GM19395 (cell line): ENCODE data around the gene PRKAR1A.
A peak's percentile ranks its signal among the peaks of the same experiment; 100 is the strongest.
"Not testable (repeated sequence)": the region's sequence is repeated elsewhere in the genome, so short reads cannot be mapped to it uniquely, and the experiment has no call there.

ENCODE experiments used
- ATAC-seq: cut with Tn5 transposase; IDR thresholded peaks from one replicate; pipeline ENCODE4 v1.9.1; 2021; ENCODE audit warnings: mild to moderate bottlenecking, moderate library complexity; ENCODE audit not compliant: unreplicated experiment

PRKAR1A gene

GRCh38 chr17:68509141-68510057 lies 2.8 kb upstream of the PRKAR1A start:
- no peak for ATAC-seq

DNA sequence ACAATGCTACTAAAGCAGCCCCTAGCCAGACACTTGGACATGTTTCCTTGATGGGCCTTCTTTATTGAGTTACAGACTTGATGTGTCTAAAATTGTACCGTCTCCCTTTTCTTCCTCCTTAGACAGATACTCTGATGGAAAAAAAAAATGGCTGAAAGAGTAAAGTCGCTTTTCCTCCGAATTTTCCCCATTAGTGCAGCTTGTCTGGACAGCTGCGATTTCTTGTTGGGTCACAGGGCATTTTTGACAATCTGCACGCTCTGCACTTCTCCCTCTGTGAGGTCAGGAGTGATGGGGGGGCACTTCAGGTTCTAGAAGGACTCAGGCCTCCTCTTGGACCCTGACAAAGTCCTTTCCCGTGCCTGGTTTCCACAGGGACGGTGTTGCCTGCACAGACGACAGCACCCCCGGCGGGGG lies 968 bp upstream of the PRKAR1A start:
- ATAC-seq, result no peak

DNA sequence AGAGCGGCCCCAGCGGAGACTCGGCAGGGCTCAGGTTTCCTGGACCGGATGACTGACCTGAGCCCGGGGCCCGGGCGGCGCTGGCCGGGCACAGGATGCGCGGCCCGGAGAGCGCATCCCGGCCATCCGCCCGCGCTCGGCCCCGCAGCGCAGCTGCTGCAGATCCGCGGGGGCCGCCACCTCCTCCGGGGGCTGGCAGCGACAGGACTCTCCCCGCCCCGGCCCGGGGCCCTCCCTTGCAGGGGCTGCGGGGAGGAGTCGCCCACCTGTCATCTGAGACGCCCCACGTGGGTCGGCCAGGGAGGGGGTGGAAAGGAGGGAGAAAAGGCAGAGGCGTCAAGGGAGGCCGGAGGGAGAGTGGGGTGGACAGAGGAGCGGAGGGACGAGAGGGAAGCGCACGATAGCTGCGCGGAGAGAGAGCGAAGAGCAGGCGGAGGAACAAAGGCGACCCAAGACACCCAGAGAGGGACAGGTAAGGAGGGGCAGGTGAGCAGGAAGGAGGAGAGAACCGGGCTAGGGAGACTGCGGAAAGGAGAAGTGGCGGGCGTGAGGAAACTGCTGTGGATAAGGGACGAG lies 471 bp upstream of the PRKAR1A start:
- peak; percentile 51 for ATAC-seq

- no peak for ATAC-seq
Observed at GRCh38 chr17:68512960-68513474, 787 bp downstream of the PRKAR1A start.

GRCh38 chr17:68513932-68514331 lies 1.7 kb downstream of the PRKAR1A start:
- ATAC-seq, result no peak

DNA sequence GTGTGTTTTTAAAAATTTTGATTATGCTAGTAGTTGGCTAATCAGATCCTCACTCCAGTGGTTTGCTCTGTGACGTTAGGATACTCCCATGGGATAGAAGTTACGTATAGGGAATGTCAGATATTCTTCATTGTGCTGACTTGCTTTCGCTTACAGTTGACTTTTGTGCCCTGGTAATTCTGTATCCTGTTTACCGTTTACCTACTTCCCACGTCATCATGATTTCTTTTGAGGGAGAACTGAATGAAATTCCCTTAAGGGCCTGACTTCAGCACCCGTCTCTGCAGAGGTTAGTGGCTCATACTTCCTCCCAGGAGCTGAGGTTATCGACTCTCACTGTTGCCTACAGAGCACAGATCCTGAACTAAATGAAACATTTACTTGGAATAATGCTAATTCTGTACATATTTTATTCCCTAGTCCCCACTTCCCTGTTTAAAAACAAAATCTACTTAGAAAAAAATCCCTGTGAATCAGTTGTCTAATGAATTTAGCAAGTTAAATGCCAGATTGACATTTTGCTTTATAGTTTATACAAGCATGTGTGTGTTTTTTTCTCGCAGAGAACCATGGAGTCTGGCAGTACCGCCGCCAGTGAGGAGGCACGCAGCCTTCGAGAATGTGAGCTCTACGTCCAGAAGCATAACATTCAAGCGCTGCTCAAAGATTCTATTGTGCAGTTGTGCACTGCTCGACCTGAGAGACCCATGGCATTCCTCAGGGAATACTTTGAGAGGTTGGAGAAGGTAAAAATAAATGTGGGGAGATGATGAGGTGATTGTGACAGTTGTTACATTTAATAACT lies 2.8 kb downstream of the PRKAR1A start:
- ATAC-seq, result no peak

DNA sequence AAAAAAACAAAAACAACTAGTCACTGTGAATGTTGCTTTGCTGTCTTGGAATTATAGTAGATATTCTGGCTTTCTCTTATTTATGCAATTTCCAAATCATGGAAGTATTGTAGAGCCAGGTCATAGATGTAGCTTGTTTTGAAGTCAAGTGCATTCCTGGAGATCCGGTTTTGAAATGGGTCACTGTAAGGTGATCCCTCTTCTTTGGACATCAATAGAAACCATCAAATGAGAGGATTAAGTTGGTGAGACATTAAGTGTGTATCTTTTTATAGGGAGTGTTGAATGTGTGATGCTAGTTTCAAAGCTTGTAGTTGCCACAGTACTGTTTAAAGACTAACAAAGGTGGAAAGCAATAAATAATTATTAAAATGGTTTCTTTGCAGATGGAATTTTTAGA lies 4.5 kb downstream of the PRKAR1A start:
- no peak for ATAC-seq

DNA sequence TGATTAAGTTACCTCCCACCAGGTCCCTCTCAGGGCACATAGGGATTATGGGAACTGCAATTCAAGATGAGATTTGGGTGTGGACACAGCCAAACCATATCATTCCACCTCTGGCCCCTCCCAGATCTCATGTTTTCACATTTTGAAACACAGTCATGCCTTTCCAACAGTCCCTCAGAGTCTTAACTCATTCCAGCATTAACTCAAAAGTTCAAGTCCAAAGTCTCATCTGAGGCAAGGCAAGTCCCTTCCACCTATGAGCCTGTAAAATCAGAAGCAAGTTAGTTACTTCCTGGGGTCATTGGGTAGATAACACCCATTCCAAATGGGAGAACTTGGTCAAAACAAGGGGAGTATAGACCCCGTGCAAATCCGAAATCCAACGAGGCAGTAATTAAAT lies 5.4 kb downstream of the PRKAR1A start:
- not testable (repeated sequence) for ATAC-seq

- no peak for ATAC-seq
Observed at GRCh38 chr17:68518063-68518815, 6.0 kb downstream of the PRKAR1A start.

DNA sequence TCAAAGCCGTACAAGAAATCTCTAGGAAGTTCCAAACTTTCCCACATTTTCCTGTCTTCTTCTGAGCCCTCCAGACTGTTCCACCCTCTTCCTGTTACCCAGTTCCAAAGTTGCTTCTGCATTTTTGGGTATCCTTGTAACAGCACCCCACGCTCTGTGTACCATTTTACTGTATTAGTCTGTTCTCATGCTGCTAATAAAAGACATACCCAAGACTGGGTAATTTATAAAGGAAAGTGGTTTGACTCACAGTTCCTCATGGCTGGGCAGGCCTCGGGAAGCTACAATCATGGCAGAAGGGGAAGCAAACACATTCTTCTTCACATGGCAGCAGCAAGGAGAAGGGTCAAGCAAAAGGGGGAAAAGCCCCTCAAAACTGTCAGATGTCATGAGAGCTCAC lies 6.8 kb downstream of the PRKAR1A start:
- not testable (repeated sequence) for ATAC-seq

- ATAC-seq, result no peak
Observed at GRCh38 chr17:68519911-68520310, 7.7 kb downstream of the PRKAR1A start.

DNA sequence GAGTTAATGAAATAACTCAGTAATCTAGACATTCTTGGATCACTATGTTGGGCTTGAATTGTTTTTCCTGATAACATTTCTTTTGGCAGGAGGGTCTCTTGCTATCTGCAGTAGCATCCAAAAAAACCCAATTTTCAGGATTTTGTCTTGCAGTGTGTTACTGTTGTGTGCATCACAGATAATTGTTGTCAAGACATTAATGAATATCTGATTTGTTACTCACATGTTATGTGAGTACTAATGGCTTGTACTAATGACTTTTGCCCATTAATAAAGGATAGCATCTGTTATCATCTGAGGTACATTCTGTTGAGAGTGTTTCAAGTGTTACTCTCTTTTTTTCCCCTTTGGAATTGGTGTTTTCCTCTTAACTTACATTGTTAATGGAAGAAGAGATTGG lies 10.0 kb downstream of the PRKAR1A start:
- ATAC-seq, result no peak

- ATAC-seq, result no peak
Observed at GRCh38 chr17:68526548-68526947, 14.3 kb downstream of the PRKAR1A start.

DNA sequence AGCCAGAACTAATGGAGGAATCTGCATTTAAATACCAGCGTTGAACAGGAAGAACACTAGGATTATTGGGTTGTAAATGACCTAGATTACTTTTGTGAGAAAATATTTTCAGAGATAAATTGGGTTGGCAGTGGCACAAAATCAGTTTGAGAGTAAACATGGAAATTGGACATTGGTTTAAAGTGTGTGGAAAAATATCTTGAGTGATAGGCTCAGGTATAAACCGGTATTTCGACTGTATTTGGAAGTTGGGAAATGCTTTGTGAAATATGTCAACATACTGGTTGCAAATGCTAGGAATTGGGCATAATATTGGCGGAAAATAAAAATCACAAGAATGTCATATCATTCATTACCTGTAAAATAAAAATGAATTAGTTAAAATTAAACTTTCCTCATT lies 15.1 kb downstream of the PRKAR1A start:
- no peak for ATAC-seq

- ATAC-seq, result no peak
Observed at GRCh38 chr17:68531252-68531651, 19.0 kb downstream of the PRKAR1A start.

DNA sequence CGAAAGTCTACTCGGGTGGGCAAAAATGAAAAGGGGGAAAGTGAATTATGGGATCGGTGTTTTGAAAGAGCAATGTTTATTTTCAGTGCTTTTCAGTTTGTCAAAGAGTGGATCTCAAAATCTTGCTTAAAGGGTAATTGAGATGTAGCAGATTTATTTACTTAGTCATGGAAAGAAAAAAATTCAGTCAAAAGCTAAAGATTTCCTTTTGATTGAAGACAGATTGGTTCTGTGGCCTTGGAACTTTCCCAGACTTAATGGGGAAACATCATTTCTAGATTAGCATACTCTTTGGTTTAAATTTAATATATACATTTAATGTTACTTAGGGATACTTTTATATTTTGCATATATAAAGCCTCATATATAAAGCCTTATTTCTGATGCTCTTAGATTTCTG lies 20.6 kb downstream of the PRKAR1A start:
- no peak for ATAC-seq

GRCh38 chr17:68533887-68534694 lies 21.9 kb downstream of the PRKAR1A start:
- ATAC-seq, result no peak

DNA sequence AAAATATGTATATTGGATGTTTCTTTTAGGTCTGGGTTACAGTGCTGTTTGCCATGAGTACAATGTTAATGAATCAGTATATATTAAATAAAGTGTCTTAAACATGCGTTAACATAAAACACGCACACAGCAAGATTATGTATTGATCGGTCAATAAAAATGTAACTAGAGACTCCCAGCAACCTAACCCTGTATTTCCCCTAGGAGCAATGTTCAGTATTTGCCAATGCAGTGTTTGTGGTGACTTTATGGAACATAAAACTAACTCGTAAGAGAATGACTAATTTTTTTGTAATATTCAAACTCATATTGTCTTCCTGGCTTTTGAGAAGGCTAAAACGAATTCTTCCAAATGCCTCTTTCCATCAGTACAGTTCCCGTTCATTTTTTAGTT lies 22.5 kb downstream of the PRKAR1A start:
- no peak for ATAC-seq

DNA sequence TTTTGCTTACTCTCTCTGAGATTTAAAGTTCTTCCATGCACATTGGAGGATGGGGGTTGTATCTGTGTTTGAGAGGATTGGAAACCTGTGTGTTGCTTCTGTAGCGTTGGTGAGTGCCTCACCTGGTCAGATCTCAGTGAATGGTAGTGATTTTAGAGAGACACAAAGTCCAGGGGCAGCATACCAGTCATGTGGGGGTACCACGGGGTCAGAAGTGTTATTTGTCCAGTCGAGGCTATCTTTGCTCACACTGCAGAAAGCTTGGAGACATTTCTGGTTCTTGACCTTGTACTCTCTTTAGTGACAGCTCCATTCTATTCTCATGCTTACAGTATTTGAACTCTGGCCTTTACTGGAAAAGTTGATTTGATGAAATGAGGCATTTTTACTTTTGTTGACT lies 23.7 kb downstream of the PRKAR1A start:
- ATAC-seq, result no peak
